Coronary artery (tissue), 2 donors: Measurements from ENCODE around the gene TMED10.

ENCODE experiments used
- DNase-seq: peaks from one replicate; pipeline ENCODE4 v3.0.0-alpha.2; 2017; ENCODE audit warnings: low spot score
- H3K27ac ChIP-seq, 2 donors: fragments of 200-600 bp; sonication (generic); one replicate each; pipeline ENCODE4 v1.5.1; 2016 to 2019
- H3K4me3 ChIP-seq: fragments of 200-600 bp; sonication (generic); 2 replicates; pipeline ENCODE4 v1.5.1; 2016; ENCODE audit warnings: mild to moderate bottlenecking, moderate library complexity
- CTCF ChIP-seq: fragments of 200-600 bp; sonication (generic); IDR thresholded peaks from one replicate; pipeline ENCODE4 v1.5.1; 2019; ENCODE audit warnings: antibody characterized with exemption

TMED10 gene

GRCh38 chr14:75081660-75082229 is 94.7 kb downstream of the TMED10 start:
- Histone ChIP-seq H3K27ac (no peak overlapping the region), H3K4me3 (no peak overlapping the region)
- no peak for DNase-seq
- no peak for TF ChIP-seq CTCF
